ENCODE results near the gene ZNF330. TPM values are rescaled to one million over a fixed set of nuclear protein-coding genes. Genes with fewer than 3 reads are reported as not detected.

Gene ZNF330
- total and polyA plus RNA-seq, 10 of the 15 experiments (the other 5 are each of a cell fraction or from before 2014, with no cell fraction given): 31.3 to 57.6 (median 44.3) TPM

DNA sequence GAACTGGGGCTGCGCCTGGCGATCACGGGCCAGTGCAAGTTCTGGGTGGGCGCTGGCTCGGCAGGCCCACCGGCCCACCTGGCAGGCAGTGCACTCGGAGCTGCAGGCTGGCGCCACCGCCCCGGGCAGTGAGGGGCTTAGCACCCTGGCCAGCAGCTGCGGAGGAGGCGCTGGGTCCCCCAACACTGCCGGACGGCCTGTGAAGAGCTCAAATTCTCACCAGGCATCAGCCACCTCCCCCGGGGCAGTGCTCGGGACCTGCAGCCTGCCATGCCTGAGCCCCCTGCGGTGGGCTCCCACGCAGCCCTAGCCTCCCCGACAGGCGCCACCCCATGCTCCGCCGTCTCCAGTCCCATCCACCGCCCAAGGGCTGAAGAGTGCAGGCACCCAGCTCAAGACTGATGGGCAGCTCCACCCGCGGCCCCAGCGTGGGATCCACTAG is 7.1 kb upstream of the ZNF330 start:
- Histone ChIP-seq H3K79me2 (ENCODE audit: control insufficient read depth, insufficient read depth, low read length) (no peaks in the 10 kb centered on the region), H3K27ac (ENCODE audit: control insufficient read depth, insufficient read depth) (no peak overlapping the region), H4K20me1 (ENCODE audit: control insufficient read depth, insufficient read depth) (no peaks in the 10 kb centered on the region), H2AFZ (ENCODE audit: control insufficient read depth, low read depth, low read length) (no peak overlapping the region), H3K4me2 (ENCODE audit: control insufficient read depth, insufficient read depth) (no peak overlapping the region), H3K36me3 (ENCODE audit: control insufficient read depth in 2 of 2, insufficient read depth in 2 of 2, low read length in 1 of 2) (no peaks in the 10 kb centered on the region), H3K9me3 (replicated peaks; ENCODE audit: control insufficient read depth, insufficient read depth, low read length) (no peaks in the 10 kb centered on the region), H3K4me1 (ENCODE audit: control insufficient read depth, insufficient read depth, low read length) (no peaks in the 10 kb centered on the region), H3K27me3 (replicated peaks in 1 of 2; ENCODE audit: control insufficient read depth in 2 of 2, insufficient read depth in 2 of 2, low read length in 1 of 2) (no peaks in the 10 kb centered on the region), H3K4me3 (no peak overlapping the region), H3K9ac (ENCODE audit: control insufficient read depth, insufficient read depth, low read length) (no peak overlapping the region)
- ChIA-PET CTCF (no interaction called here), RAD21 (ENCODE audit: unreplicated experiment) (no interaction called here), POLR2A (no interaction called here), SMC1A (ENCODE audit: uncharacterized antibody, unreplicated experiment) (interaction anchor here (0.5 to 1.5 kb wide), 2 partner anchors 12 to 337 kb away, joined by 3 to 4 read pairs; no protein-coding TSS in a partner anchor)
- 69% methylated on average over 15 of the region's 26 CpGs for WGBS (ENCODE audit: insufficient coverage, insufficient replicate concordance, low lambda C conversion rate, missing lambda C conversion rate)
- DNase-seq (ENCODE audit: low read depth, low spot score) (no peak), FAIRE-seq (no peak), ATAC-seq (no peak)
- in situ Hi-C loops (cut with MboI): no loop called here
- BruUV-seq (replicated peaks): no TSS peak
- intact Hi-C loops (cut with micrococcal nuclease; ENCODE audit: unreplicated experiment): no loop called here
- TF ChIP-seq NR2C2 (IDR thresholded peaks at IDR 0.05; ENCODE audit: borderline replicate concordance, control insufficient read depth, insufficient read length, low read depth) (no peak), NFXL1 (IDR thresholded peaks at IDR 0.05; ENCODE audit: borderline replicate concordance) (no peak), PKNOX1 (IDR thresholded peaks at IDR 0.05) (no peak), IKZF1 (conservative IDR thresholded peaks at IDR 0.05) (no peak), CREM (IDR thresholded peaks at IDR 0.05; ENCODE audit: low read depth) (no peak), HDAC6 (IDR thresholded peaks at IDR 0.05; ENCODE audit: unreplicated experiment) (no peak), GATAD2B (conservative IDR thresholded peaks at IDR 0.05; ENCODE audit: low read depth) (no peak), EZH2 (IDR thresholded peaks at IDR 0.05; ENCODE audit: borderline replicate concordance, control insufficient read depth, low read depth, low read length) (no peak), IRF4 (IDR thresholded peaks at IDR 0.05; ENCODE audit: low read depth, low read length) (no peak), RCOR1 (conservative IDR thresholded peaks at IDR 0.05; ENCODE audit: low read depth, low read length) (no peak), BHLHE40 (IDR thresholded peaks at IDR 0.05; ENCODE audit: borderline replicate concordance in 1 of 2, low read depth in 2 of 2, low read length in 1 of 2) (no peak), HCFC1 (IDR thresholded peaks at IDR 0.05; ENCODE audit: low read length) (no peak), RELB (IDR thresholded peaks at IDR 0.05; ENCODE audit: low read depth) (no peak), WRNIP1 (IDR thresholded peaks at IDR 0.05; ENCODE audit: borderline replicate concordance, low read depth, low read length) (no peak), TARDBP (IDR thresholded peaks at IDR 0.05; ENCODE audit: borderline replicate concordance) (no peak)
- TF ChIP-seq, protein P1, sequence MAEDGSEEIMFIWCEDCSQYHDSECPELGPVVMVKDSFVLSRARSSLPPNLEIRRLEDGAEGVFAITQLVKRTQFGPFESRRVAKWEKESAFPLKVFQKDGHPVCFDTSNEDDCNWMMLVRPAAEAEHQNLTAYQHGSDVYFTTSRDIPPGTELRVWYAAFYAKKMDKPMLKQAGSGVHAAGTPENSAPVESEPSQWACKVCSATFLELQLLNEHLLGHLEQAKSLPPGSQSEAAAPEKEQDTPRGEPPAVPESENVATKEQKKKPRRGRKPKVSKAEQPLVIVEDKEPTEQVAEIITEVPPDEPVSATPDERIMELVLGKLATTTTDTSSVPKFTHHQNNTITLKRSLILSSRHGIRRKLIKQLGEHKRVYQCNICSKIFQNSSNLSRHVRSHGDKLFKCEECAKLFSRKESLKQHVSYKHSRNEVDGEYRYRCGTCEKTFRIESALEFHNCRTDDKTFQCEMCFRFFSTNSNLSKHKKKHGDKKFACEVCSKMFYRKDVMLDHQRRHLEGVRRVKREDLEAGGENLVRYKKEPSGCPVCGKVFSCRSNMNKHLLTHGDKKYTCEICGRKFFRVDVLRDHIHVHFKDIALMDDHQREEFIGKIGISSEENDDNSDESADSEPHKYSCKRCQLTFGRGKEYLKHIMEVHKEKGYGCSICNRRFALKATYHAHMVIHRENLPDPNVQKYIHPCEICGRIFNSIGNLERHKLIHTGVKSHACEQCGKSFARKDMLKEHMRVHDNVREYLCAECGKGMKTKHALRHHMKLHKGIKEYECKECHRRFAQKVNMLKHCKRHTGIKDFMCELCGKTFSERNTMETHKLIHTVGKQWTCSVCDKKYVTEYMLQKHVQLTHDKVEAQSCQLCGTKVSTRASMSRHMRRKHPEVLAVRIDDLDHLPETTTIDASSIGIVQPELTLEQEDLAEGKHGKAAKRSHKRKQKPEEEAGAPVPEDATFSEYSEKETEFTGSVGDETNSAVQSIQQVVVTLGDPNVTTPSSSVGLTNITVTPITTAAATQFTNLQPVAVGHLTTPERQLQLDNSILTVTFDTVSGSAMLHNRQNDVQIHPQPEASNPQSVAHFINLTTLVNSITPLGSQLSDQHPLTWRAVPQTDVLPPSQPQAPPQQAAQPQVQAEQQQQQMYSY (CRISPR knock-in tag; IDR thresholded peaks at IDR 0.05): no peak
- TF ChIP-seq, protein P2, sequence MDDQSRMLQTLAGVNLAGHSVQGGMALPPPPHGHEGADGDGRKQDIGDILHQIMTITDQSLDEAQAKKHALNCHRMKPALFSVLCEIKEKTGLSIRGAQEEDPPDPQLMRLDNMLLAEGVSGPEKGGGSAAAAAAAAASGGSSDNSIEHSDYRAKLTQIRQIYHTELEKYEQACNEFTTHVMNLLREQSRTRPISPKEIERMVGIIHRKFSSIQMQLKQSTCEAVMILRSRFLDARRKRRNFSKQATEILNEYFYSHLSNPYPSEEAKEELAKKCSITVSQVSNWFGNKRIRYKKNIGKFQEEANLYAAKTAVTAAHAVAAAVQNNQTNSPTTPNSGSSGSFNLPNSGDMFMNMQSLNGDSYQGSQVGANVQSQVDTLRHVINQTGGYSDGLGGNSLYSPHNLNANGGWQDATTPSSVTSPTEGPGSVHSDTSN (IDR thresholded peaks at IDR 0.05; ENCODE audit: insufficient replicate concordance, low read depth, low read length): no peak

All from GM12878 (cell line).